Measurements from ENCODE around the gene CSNK1G1.
"Not testable (repeated sequence)": the region's sequence is repeated elsewhere in the genome, so short reads cannot be mapped to it uniquely, and the experiment has no call there.

CSNK1G1 gene

DNA sequence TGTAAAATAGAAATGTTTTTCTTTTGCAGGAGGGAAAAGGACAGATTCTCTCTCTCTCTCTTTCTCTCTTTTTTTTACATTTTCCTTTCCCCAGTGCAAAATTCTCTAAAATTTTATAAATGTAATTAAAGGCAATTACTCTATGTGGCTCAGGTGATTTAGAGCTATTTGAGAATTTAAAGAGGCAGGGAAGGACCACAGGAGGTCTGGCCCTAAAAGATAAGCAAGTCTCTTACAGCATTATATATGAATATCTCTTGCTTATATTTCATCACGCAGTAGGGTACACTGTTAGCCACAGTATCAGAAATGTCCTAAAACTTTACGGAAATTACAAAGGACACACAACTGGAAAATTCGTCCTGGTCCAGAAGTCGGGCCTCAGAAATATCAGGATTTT lies 122.7 kb downstream of the CSNK1G1 start:
- DNase-seq: no peak

DNA sequence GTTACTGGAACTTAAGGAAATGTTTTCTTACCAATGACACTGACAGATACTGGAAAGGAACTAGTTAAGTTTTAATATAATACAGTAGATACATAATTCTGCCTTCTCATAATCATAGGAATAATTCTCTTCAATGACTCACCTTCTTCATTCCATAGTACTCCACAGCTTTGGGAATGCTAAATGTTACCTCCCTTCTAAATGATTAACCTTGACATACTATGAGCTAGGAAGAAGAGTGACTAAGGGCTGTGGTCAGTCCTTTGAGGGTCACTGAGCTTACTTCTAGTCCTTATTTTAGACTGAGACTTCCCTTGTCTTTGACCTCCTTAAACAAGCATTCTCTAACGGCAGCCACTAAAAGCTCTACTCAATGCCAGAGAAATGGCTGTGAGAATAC lies 123.6 kb downstream of the CSNK1G1 start:
- no peak for DNase-seq

DNA sequence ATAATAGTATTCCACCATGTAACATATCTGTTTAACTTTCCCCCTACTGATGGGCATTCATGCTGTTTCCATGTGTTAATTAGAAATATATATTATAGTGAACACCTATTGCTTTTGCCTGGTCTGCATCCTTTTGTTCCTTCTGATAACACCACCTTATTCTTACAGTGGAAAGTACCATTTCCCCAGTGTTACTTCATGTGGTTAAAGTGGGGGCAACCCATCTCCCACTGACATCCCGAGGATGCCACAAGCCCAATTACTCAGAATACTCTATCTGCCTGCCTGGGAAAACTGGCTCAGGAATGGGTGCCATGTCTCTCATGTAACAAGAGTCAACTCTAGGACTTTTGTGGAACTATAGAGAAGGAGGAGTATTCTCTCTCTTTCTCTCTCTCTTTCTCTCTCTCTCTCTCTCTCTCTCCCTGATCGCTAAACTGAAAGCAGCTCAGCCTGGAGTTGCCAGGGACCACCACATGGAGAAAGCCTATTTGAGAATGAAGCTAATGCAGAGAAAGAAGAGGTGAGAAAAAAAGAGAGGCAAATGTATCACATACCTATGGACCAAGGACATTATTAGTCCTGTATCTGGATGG lies 126.7 kb downstream of the CSNK1G1 start:
- no peak for DNase-seq

DNA sequence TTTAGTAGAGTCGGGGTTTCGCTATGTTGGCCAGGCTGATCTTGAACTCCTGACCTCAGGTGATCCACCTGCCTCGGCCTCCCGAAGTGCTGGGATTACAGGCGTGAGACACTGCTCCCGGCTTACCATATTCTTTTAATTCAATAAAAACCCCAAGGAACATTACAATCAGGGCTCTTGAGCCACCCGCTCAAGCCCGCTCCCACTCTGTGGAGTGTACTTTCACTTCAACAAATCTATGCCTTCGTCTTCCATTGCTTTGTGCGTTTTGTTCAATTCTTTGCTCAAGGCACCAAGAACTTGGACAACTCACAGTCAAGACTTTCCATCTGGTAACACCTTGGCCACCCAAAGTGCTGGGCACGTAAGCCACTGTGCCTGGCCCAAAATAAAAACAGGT lies 130.2 kb downstream of the CSNK1G1 start:
- DNase-seq: no peak

DNA sequence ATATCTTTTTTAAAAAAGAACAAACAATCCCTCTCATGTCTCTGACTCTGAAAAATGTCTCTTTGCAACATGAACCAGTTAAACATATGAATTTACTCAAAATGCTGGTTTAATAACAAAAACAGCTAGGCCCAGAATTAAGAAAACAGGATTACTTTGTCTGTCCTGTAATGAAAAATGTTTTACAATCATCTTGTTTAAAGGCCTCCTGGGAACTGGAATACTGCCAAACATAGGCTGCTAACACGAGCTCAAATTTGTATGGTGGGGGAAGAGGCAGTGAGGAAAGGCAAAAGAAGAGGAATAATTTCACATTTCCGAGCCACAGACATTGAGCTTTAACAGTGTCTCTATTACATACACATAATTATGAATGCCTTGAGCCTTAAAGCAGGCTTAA lies 131.5 kb downstream of the CSNK1G1 start:
- no peak for DNase-seq

DNA sequence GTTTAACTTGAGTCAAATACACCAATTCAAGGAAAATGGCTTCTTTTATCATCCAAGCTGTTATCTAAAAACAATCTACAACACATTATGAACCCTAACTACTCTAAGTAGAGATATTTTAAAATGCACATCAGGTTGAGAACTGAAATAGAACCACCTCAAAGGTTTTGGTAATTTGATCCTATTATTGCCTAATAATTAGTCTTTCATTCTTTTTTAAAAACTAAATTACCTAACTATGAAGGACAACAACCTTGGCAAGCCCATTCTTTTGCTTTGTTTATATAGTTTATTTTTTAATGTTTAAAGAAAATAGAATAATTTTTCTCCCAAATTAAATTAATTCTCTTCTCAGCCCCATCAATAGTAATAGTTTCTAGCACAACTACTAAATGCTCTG lies 132.1 kb downstream of the CSNK1G1 start:
- DNase-seq: no peak

DNA sequence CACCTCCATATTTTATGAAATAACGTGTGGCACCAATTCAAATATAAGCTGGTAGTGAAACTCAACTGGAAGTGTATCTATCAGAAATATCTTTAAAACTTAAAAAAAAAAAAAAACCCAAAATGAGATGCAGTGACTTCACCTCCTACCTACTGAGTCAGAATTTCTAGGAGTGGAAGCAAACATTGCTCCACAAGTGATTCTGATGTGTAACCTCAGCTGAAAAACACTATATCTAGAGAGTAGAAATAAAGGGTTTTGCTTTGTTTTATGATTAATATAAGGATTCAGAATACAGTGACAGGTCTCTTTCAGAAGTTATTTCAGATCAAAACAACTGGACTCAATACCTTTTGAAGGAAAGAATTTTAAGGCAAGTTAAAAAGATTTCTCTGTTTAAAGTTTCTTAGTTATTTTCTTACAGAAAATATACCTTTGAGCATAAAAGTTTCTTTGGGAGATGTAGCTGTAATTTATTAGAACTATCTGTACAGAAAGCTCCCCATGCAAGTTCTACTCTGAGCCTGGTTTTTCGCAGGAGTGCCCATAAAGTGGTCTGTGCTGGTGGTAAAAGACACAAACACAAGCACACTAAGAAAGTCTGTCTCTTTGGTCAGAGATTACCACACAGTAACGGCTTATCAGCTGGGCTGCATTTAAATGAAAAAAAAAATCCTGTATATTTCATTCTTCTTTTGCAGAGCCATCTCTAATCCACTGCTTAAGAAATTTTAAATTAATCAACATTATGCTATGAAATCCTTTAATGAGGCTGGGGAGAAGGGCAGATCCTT lies 133.2 kb downstream of the CSNK1G1 start:
- no peak for DNase-seq

DNA sequence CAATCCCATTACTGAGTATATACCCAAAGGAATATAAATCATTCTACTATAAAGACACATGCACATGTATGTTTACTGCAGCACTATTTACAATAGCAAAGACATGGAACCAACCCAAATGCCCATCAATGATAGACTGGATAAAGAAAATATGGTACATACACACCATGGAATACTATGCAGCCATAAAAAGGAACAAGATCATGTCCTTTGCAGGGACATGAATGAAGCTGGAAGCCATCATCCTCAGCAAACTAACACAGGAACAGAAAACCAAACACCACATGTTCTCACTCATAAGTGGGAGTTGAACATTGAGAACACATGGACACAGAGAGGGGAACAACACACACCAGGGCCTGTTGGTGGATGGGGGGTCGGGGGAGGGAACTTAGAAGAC lies 134.1 kb downstream of the CSNK1G1 start:
- DNase-seq: not testable (repeated sequence)

DNA sequence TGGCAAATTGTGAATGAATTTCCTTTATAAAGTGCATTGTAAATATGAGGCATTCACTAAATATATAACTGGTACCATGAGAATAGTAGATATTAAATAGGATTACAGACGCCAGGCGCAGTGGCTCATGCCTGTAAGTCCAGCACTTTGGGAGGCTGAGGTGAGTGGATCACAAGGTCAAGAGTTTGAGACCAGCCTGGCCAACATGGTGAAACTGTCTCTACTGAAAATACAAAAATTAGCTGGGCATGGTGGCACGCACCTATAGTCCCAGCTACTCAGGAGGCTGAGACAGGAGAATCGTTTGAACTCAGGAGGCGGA lies 138.6 kb downstream of the CSNK1G1 start:
- not testable (repeated sequence) for DNase-seq

DNA sequence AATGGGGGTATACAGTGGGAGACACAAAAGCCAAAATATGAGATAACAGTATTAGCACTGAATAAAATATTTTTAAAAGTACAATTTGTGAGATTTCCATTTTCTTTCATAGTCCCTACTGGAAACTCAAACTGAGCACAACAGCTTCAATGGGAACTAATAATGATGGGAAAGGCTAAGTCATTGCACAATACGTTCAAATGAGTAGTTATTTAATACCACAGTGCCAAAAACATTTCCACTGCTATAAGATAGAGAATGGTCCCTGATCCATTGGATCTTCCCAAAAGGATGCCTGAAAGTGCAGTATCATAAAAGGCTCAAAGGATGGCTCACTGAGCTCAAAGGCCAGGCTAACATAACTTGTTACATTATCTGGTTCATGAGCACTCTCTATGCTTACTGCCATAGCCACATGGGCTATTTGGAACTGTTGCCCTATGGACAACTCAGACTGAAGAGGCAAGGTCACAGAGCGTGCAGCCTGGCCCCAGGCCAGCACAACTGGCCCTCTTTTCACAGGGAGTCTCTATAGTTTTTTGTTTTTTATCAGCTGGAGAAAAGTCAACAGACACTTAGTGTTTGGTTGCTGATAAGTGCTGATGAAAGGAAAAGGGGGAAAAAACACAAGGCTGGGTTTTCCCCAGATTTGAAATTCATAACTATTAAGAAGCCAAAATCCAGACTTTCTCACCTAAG lies 139.1 kb downstream of the CSNK1G1 start:
- no peak for DNase-seq

DNA sequence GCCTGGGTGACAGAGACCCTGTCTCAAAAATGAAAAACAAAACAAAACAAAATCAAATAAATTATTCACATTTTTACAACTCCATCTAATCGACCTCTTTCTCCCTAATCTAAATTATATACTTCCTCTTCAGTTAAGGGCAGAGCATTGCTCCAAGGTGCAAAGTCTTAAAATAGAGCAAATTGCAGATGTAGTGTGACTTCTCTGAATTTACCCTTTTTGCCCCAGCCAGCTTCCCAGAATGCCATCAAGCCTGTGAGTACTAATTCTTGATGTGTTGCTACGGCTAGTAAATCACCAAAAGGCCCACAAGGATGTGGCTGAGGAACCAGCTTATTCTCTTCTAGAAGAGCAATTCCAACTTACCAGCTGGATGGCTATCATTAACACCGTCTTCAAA lies 139.8 kb downstream of the CSNK1G1 start:
- DNase-seq: no peak

DNA sequence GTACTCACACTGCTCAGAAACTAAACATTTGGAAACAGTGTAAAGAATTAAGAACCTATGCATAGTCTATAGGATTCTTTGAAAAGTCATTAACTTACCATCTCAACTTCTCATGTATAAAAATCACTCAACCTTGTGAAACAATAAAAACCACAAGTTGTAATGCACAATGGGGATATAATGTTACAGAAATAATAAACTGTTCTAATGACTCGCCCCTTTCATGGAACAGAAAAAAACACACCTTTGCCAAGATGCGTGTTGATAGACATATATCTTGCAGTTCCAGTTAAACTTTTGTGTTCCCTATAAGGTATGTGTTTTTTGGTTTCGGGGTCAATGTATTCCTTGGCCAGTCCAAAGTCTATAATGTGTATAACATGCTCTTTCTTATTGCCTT lies 142.3 kb downstream of the CSNK1G1 start:
- DNase-seq: no peak

DNA sequence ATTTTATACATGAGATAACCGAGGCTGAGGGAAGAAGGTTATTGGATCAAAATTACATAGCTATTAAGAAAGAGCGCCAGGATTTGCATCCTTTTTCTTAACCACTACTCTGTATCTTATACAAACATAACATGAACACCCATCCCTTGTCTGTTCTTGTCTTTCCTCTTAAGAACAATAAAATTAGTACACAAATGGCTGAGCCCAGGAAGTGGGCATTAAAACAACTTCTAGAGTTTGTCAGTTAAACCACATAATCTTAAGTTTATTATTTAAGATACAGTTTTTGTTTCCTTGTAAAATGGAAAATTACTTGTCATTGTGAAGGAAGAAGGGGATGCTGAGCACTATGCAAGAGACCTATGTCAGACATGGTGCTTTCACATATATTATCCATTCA lies 144.3 kb downstream of the CSNK1G1 start:
- no peak for DNase-seq

DNA sequence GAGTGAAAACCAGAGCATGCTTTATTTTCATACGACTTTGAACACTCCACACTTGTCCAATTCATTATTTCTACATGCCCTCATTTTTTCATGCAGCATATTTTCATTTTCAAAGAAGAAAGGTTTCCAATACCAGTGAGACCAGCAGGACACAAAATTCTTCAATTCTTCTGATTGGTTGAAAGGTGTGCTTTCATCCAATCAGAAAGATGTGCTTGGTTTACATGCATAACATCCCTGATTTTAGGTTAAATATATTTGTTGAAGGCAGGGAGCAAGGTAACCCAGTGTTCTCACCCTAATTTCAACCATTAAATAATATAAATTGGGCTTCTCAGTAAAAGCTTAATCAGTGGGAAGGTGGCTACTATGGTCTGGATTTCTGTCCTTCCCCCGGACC lies 145.6 kb downstream of the CSNK1G1 start:
- DNase-seq: no peak

DNA sequence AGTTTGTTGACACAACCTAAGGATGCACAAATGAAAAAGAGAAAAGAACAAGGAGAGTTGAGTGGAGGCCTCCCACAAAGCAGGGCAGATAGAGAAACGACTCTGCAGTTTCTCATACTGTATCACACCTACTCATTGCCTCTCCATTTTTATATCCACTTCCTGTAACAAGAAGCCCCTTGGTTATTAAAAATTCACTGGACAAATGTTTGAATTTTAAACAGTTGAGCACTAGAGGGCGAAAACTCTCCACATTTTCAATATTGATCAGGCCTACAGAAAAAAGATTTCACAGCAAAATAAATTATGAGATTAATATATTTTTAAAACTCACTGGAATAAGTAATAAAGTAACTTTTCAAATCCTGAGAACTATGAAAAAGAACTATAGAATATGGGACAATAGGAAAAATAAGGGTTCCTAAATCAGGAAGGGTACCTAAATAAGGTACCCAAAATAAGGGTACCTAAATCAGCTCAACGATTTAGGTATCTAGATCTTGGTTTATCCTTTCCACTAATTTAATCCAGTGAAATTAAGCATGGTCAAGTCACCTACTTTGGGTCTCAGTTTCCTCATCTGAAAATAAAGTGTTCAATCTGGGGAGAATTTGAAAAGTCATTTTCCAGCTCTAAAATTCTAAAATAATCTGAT lies 146.2 kb downstream of the CSNK1G1 start:
- no peak for DNase-seq

DNA sequence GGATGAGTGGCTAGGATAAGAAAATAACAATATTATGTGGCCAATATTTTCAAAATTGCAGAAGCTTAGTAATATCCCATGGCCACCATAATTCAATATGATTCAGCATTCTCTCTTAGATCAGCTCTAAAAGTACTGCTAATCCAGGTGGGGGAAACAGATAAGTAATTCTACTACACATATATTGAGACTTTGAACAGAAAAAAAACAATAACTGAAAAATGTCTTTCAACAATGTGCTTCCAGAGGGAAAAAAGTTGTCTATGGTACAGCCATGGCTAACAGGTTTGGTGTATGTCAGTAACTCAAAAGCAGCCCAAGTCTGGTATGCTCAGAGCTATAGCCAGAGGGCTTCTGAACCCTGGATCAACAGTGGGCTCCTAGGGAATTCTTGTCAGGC lies 150.8 kb downstream of the CSNK1G1 start:
- no peak for DNase-seq

DNA sequence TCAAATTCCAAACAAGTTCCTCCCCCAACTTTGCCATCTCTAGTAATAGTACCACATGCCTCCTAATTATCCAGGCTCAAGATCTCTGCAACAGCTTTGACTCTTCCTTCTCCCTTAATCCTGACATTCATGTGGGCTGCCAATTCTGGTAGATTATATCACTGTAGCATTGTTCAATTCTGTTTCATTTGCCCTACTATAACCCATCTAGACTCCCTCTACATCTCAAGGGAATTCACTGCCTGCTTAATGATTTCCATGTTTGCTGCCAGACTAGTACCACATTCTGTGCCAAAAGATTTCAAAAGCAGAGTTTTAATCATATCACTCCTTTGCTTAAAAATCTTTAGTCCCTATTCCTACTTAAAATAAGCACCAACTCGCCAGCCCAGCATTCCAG lies 158.5 kb downstream of the CSNK1G1 start:
- DNase-seq: no peak

DNA sequence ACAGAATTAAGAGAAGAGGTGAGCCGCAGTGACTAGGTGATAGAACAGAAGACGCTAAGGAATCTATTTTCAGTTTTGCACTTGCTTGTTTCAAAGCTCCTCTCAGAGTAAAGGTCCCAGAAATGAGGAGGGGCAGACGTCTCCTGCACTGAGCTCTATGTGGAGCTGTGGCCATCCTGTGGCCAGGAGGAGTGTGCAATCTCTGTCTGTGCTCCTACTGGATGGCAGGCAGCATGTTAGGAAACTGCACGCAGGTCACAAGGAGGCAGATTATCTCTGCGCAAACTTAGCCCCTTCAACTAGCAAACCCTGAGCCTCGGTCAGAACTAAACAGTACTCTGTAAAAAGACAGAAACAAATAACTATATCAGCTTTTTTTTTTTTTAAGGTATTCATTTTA lies 162.0 kb downstream of the CSNK1G1 start:
- DNase-seq: no peak

DNA sequence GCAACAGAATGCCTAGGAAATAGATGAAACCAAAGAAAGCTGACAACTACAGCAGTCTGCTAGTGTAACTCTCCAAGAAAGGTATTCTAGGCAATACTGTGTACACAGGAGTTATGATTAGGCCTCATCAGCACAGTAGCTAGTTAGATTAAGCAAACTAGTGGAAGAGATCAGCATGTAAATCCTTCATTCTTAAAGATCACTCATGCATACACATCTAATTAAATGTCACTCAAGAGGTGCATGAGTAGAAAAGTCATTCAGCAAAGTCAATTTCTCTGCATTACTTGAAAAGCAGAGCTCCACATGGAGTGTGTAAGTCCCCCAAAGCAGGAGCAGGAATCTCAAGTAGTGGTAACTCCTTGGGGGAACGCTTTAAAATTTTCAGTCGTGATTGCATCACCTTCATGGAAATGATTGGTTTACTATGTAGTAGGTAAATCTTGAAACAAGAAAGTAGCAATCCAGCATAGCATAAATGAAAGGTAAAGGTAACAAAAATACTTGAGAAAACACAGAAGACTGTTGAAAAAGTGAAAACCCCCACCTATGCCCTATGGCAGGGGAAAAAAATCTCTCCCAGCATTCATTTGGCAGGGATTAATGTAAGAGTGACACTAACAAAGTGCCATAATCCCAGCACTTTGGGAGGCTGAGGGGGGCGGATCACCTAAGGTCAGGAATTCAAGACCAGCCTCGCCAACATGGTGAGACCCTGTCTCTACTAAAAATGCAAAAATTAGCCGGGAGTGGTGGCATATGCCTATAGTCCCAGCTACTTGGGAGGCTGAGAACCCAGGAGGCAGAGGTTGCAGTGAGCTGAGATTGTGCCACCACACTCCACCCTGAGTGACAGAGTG lies 163.8 kb downstream of the CSNK1G1 start:
- no peak for DNase-seq

DNA sequence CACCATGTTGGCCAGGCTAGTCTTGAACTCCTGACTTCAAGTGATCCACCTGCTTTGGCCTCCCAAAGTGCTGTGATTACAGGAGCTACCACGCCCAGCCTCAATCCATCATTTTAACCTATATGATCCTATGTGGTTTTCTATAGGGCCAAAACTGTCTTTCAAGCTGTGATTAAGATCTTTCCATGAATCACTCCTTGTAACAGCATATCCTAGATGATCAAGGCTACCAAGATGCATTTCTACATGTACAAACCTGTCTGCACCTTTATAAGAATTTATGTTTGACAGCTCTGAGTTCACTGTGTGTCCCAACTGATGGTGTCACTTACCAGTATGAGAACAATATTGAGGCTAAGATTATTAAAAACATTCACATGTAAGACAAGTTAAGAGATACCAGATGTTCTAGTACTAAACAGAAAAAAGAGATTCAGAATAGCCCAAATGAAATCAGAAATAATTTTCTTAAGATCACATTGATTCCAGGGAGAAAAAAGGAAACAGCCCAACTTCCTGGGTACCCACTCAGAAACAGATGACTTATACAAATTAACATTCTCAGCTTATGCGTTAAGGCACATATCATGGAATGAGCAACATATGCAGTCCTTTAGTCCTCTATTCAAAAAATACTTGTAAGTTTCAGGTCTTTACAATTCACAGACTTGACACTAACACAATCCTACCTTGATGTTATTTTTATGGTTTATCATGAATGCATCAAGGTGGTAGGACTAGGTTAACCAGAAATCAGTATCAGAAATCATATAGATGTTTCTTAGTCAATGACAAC lies 168.4 kb downstream of the CSNK1G1 start:
- DNase-seq: no peak

DNA sequence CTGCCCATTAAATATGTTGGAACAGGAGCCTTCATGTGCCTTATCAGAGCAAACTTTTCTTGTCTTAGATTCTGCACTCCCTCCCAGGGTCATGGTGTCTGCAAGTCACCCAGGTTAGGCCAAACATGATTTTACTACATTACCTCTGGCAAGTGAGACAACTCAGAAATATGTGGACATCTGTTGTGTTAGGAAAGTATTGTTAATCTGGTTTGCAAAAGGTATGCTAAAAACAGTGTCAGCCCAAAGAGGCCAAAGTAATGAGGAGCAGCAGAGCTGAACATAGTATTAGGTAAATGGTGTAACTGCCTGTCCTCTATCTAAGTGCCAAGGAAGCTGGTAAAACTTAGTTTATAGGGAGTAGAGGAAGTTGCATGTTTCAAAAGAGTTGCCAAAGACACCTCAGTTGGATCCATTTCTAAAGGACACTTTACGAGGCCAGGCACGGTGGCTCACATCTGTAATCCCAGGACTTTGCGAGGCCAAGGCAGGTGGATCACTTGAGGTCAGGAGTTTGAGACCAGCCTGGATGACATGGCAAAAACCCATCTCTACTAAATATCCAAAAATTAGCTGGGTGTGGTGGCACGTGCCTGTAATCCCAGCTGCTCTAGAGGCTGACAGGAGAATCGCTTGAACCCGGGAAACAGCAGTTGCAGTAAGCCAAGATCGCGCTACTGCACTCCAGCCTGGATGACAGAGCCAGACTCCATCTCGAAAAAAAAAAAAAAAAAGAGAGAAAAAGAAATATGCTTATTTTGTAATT lies 170.6 kb downstream of the CSNK1G1 start:
- DNase-seq: no peak

All from stimulated activated CD4-positive, alpha-beta T cell treated with anti-CD3 and anti-CD28 coated beads, Interleukin-4, amount 100 ng/mL, for 4 hours (primary cell).